ENCODE data around the gene THSD7B. TPM values are rescaled to one million over a fixed set of nuclear protein-coding genes. Genes with fewer than 3 reads are reported as not detected.

THSD7B gene
- total RNA-seq, 2 donors from 2014 or later, result 0.51 to 5.4 TPM

GRCh38 chr2:137670111-137670510 lies 904.8 kb downstream of the THSD7B start:
- DNase-seq (ENCODE audit: low spot score), result no peak
- H3K4me1 ChIP-seq (replicated peaks), result no peaks in the 10 kb centered on the region
- TF ChIP-seq POLR2AphosphoS5 (IDR thresholded peaks at IDR 0.05) (no peak), POLR2A (IDR thresholded peaks at IDR 0.05) (no peak), CTCF (IDR thresholded peaks at IDR 0.05) (no peak)
- H3K9me3 ChIP-seq, result no peaks in the 10 kb centered on the region
- H3K27ac ChIP-seq, result no peak overlapping the region
- intact Hi-C loops (cut with DNase I), result no loop called here
- 93% methylated on average over 3 of the region's 3 CpGs for WGBS
- no peaks in the 10 kb centered on the region for H3K27me3 ChIP-seq (replicated peaks; ENCODE audit: insufficient read depth)
- no peaks in the 10 kb centered on the region for H3K36me3 ChIP-seq
- no peak overlapping the region for H3K4me3 ChIP-seq

GRCh38 chr2:137672989-137673552 lies 907.7 kb downstream of the THSD7B start:
- TF ChIP-seq POLR2A (IDR thresholded peaks at IDR 0.05) (no peak), POLR2AphosphoS5 (IDR thresholded peaks at IDR 0.05) (no peak), CTCF (IDR thresholded peaks at IDR 0.05) (no peak)
- no peaks in the 10 kb centered on the region for H3K4me1 ChIP-seq (replicated peaks)
- H3K36me3 ChIP-seq, result no peaks in the 10 kb centered on the region
- no peaks in the 10 kb centered on the region for H3K27me3 ChIP-seq (replicated peaks; ENCODE audit: insufficient read depth)
- DNase-seq (ENCODE audit: low spot score), result no peak
- intact Hi-C loops (cut with DNase I), result no loop called here
- no peaks in the 10 kb centered on the region for H3K9me3 ChIP-seq
- no peak overlapping the region for H3K27ac ChIP-seq
- H3K4me3 ChIP-seq, result no peak overlapping the region

- WGBS, result 30% methylated on average over 2 of the region's 2 CpGs
- Histone ChIP-seq H3K4me3 (no peak overlapping the region), H3K27ac (no peak overlapping the region), H3K4me1 (replicated peaks) (no peaks in the 10 kb centered on the region), H3K36me3 (no peaks in the 10 kb centered on the region), H3K27me3 (replicated peaks; ENCODE audit: insufficient read depth) (no peaks in the 10 kb centered on the region), H3K9me3 (no peaks in the 10 kb centered on the region)
- DNase-seq (ENCODE audit: low spot score), result no peak
- intact Hi-C loops (cut with DNase I), result no loop called here
- TF ChIP-seq POLR2A (IDR thresholded peaks at IDR 0.05) (no peak), POLR2AphosphoS5 (IDR thresholded peaks at IDR 0.05) (no peak), CTCF (IDR thresholded peaks at IDR 0.05) (no peak)
Measured at GRCh38 chr2:137674991-137675390, 909.6 kb downstream of the THSD7B start.

GRCh38 chr2:137675584-137676327 lies 910.4 kb downstream of the THSD7B start:
- intact Hi-C loops (cut with DNase I), result no loop called here
- no peaks in the 10 kb centered on the region for H3K9me3 ChIP-seq
- no peak overlapping the region for H3K27ac ChIP-seq
- H3K4me1 ChIP-seq (replicated peaks), result no peaks in the 10 kb centered on the region
- TF ChIP-seq CTCF (IDR thresholded peaks at IDR 0.05), result no peak
- no peak for TF ChIP-seq POLR2AphosphoS5 (IDR thresholded peaks at IDR 0.05)
- TF ChIP-seq POLR2A (IDR thresholded peaks at IDR 0.05), result no peak
- 54% methylated on average over 4 of the region's 4 CpGs for WGBS
- H3K4me3 ChIP-seq, result no peak overlapping the region
- H3K27me3 ChIP-seq (replicated peaks; ENCODE audit: insufficient read depth), result no peaks in the 10 kb centered on the region
- DNase-seq (ENCODE audit: low spot score), result no peak
- no peaks in the 10 kb centered on the region for H3K36me3 ChIP-seq

- Histone ChIP-seq H3K9me3 (no peaks in the 10 kb centered on the region), H3K4me1 (replicated peaks) (no peaks in the 10 kb centered on the region), H3K27me3 (replicated peaks; ENCODE audit: insufficient read depth) (no peaks in the 10 kb centered on the region), H3K36me3 (no peaks in the 10 kb centered on the region), H3K27ac (no peak overlapping the region), H3K4me3 (no peak overlapping the region)
- intact Hi-C loops (cut with DNase I), result no loop called here
- DNase-seq (ENCODE audit: low spot score), result no peak
- TF ChIP-seq POLR2A (IDR thresholded peaks at IDR 0.05), result no peak
- no peak for TF ChIP-seq CTCF (IDR thresholded peaks at IDR 0.05)
- no peak for TF ChIP-seq POLR2AphosphoS5 (IDR thresholded peaks at IDR 0.05)
- WGBS, result 51% methylated on average over 3 of the region's 3 CpGs
Measured at GRCh38 chr2:137676346-137676745, 911.0 kb downstream of the THSD7B start.

Data from prostate gland (tissue), 2 donors.